Heart right ventricle (tissue), 16 donors: Measurements from ENCODE around the gene PGM1. TPM values are rescaled to one million over a fixed set of nuclear protein-coding genes. Genes with fewer than 3 reads are reported as not detected.

ENCODE experiments used
- ATAC-seq, 8 donors: fragments of 200-7000 bp; cut with Tn5 transposase; one replicate each; pipeline ENCODE4 v1.9.1; 2020; ENCODE audit warnings: mild to moderate bottlenecking in 8 of 8, moderate library complexity in 8 of 8, moderate number of reproducible peaks in 1 of 8
- DNase-seq, 2 donors: peaks; one replicate each; pipeline ENCODE4 v3.0.0-alpha.2; 2020
- H3K27ac ChIP-seq, 10 donors: fragments of 200-600 bp; sonication (generic) in 2 of 10; one replicate each; pipeline versions ENCODE4 v1.5.0 to v1.8.0; 2020 to 2022; ENCODE audit warnings: mild to moderate bottlenecking in 3 of 10
- H3K27me3 ChIP-seq, 7 donors: fragments of 200-600 bp; one replicate each; pipeline ENCODE4 v1.8.0; 2021 to 2022; ENCODE audit warnings: mild to moderate bottlenecking in 2 of 7
- H3K36me3 ChIP-seq, 9 donors: fragments of 200-600 bp; sonication (generic) in 1 of 9; one replicate each; pipeline versions ENCODE4 v1.5.0 to v1.8.0; 2020 to 2022; ENCODE audit warnings: mild to moderate bottlenecking in 2 of 9
- H3K4me1 ChIP-seq, 9 donors: fragments of 200-600 bp; sonication (generic) in 1 of 9; one replicate each; pipeline versions ENCODE4 v1.5.0 to v1.8.0; 2020 to 2022; ENCODE audit warnings: mild to moderate bottlenecking in 4 of 9
- H3K4me3 ChIP-seq, 10 donors: fragments of 200-600 bp; sonication (generic) in 2 of 10; one replicate each; pipeline versions ENCODE4 v1.5.0 to v1.8.0; 2020 to 2022; ENCODE audit warnings: mild to moderate bottlenecking in 7 of 10, moderate library complexity in 2 of 10
- H3K9me3 ChIP-seq, 11 donors: fragments of 200-600 bp in 10 of 11; sonication (generic) in 2 of 11; one replicate each; pipeline versions ENCODE4 v1.5.0 to v1.8.0; 2013 to 2022; ENCODE audit warnings: mild to moderate bottlenecking in 2 of 11, control low read depth in 1 of 11, moderate library complexity in 1 of 11
- CTCF ChIP-seq, 9 donors: fragments of 200-600 bp; sonication (generic) in 2 of 9; IDR thresholded peaks; one replicate each; pipeline versions ENCODE4 v1.5.0 to v1.8.0; 2021 to 2022; ENCODE audit warnings: antibody characterized with exemption in 9 of 9, mild to moderate bottlenecking in 5 of 9, moderate library complexity in 1 of 9
- WGBS, 2 donors: extraction: QIAGEN DNeasy Blood & Tissue Kit; methylation state at CpG; one replicate each; pipeline ENCODE4 v1.1.7; 2013; ENCODE audit warnings: inconsistent platforms in 1 of 2; 5-methylcytosine and 5-hydroxymethylcytosine counted together
- intact Hi-C, 10 donors: fragments of 100-400 bp; cut with DNase I; formaldehyde crosslinking; loops; one replicate each; pipeline versions ENCODE4 v1.11.1 to v1.14.2; 2022
- polyA plus RNA-seq, 2 donors: library from polyadenylated mRNA; stranded (reverse); fragments of 200-250 nt; gene quantifications; one replicate each; pipeline ENCODE4 v1.2.3, GENCODE V29; 2013
- total RNA-seq, 10 donors: library from RNA; stranded (reverse); fragmentation: NEBNext Ultra II Directional in 3 of 10; extraction: Animal tissue kit (Norgen Biotek cat#: 25700) in 3 of 10; gene quantifications; one replicate each; pipeline versions ENCODE4 v1.2.1 to v1.2.4, GENCODE V29; 2021 to 2023
- donor health status: Arrhythmogenic right ventricular cardiomyopathy.
- donor health status: ischemic (EF 13 %, LVEDD 7.1; RV severe dilation, severe dysfunction).
- donor health status: healthy with polysubstance abuse.
- donor health status: DM: no; HTN: yes; CAD: no.
- donor health status: DM: no; HTN: no; CAD: no.
- donor health status: ischemic (EF 25% LVEDD 6.9; RV normal size, moderate dysfunction).
- donor health status: ischemic (EF 25% LVEDD 5.7; RV mildly dilated, moderate dysfunction).
- donor health status: healthy.
- donor health status: DM: yes; HTN: yes; CAD: no.
- donor health status: Ischemic cardiomyopathy.
- donor health status: ischemic (EF 35%, LVEDD 5.7; RV mildly dilated, moderate dysfunction).
- donor health status: nonischemic (EF 11% LVEDD 7.7; RV severe dilation, severe dysfunction).
- donor health status: DM: yes; HTN: yes; CAD: no.
- donor health status: PGD.
- donor health status: ischemic (EF 29% LVEDD 5.4; RV normal size, mild dysfunction).
- donor health status: nonischemic (EF 23%, LVEDD 6.1; RV moderate dilation, normal function).

PGM1 gene
- total and polyA plus RNA-seq, 12 donors = 20.4 to 363 (median 251) TPM

GRCh38 chr1:63601061-63601460 lies 7.8 kb downstream of the PGM1 start:
- Histone ChIP-seq H3K27ac (no peak overlapping the region), H3K27me3 (no peaks in the 10 kb centered on the region), H3K4me3 (no peak overlapping the region), H3K9me3 (no peaks in the 10 kb centered on the region), H3K36me3 (peaks cover 0 to 4% (median 0%) of the 10 kb centered on the region in 9 donors), H3K4me1 (peaks cover 0 to 30% (median 13%) of the 10 kb centered on the region in 9 donors)
- ATAC-seq (no peak), DNase-seq (no peak)
- intact Hi-C loops = no loop called here
- no peak for TF ChIP-seq CTCF (IDR thresholded peaks at IDR 0.05)
- WGBS, 2 donors = 84 to 85% methylated on average over 3 of the region's 3 CpGs

- ATAC-seq (no peak), DNase-seq (no peak)
- Histone ChIP-seq H3K9me3 (no peaks in the 10 kb centered on the region), H3K4me1 (peaks cover 0 to 27% (median 13%) of the 10 kb centered on the region in 9 donors), H3K27me3 (no peaks in the 10 kb centered on the region), H3K27ac (no peak overlapping the region), H3K36me3 (peaks cover 0 to 4% (median 0%) of the 10 kb centered on the region in 9 donors), H3K4me3 (no peak overlapping the region)
- 69 to 82% methylated on average over 4 of the region's 4 CpGs for whole genome bisulfite sequencing, 2 donors
- intact Hi-C loops = no loop called here
- TF ChIP-seq CTCF (IDR thresholded peaks at IDR 0.05) = no peak
Measured at GRCh38 chr1:63601463-63601862, 8.3 kb downstream of the PGM1 start.

GRCh38 chr1:63601912-63602311 lies 8.7 kb downstream of the PGM1 start:
- peaks cover 0 to 31% (median 10%) of the 10 kb centered on the region in 9 donors for H3K4me1 ChIP-seq
- H3K4me3 ChIP-seq = no peak overlapping the region
- WGBS, 2 donors = 95 to 98% methylated on average over 1 of the region's 1 CpG

GRCh38 chr1:63602629-63603028 lies 9.4 kb downstream of the PGM1 start:
- ATAC-seq = no peak
- Histone ChIP-seq H3K9me3 (no peaks in the 10 kb centered on the region), H3K4me3 (no peak overlapping the region), H3K4me1 (peaks cover 0 to 39% (median 9%) of the 10 kb centered on the region in 9 donors), H3K27me3 (no peaks in the 10 kb centered on the region), H3K27ac (no peak overlapping the region), H3K36me3 (peaks cover 0 to 4% (median 0%) of the 10 kb centered on the region in 9 donors)
- TF ChIP-seq CTCF (IDR thresholded peaks at IDR 0.05) = no peak
- DNase-seq = no peak
- WGBS, 2 donors = 84 to 94% methylated on average over 5 of the region's 5 CpGs
- intact Hi-C loops = no loop called here

More at GRCh38 chr1:63601912-63602311, 8.7 kb downstream of the PGM1 start:
- intact Hi-C loops = no loop called here
- ATAC-seq (no peak), DNase-seq (no peak)
- H3K36me3 ChIP-seq = peaks cover 0 to 4% (median 0%) of the 10 kb centered on the region in 9 donors
- H3K27me3 ChIP-seq = no peaks in the 10 kb centered on the region
- no peak overlapping the region for H3K27ac ChIP-seq
- TF ChIP-seq CTCF (IDR thresholded peaks at IDR 0.05) = no peak
- H3K9me3 ChIP-seq = no peaks in the 10 kb centered on the region
